Activated naive CD4-positive, alpha-beta T cell treated with Interleukin-2 at 50 U/mL for 16 hours (primary cell): ENCODE measurements around the gene CD8B2.
"Not testable (repeated sequence)": the region's sequence is repeated elsewhere in the genome, so short reads cannot be mapped to it uniquely, and the experiment has no call there.

ENCODE experiments used
- DNase-seq: peaks from one replicate; pipeline ENCODE4 v3.0.0-alpha.2; 2020

The CD8B2 gene

DNA sequence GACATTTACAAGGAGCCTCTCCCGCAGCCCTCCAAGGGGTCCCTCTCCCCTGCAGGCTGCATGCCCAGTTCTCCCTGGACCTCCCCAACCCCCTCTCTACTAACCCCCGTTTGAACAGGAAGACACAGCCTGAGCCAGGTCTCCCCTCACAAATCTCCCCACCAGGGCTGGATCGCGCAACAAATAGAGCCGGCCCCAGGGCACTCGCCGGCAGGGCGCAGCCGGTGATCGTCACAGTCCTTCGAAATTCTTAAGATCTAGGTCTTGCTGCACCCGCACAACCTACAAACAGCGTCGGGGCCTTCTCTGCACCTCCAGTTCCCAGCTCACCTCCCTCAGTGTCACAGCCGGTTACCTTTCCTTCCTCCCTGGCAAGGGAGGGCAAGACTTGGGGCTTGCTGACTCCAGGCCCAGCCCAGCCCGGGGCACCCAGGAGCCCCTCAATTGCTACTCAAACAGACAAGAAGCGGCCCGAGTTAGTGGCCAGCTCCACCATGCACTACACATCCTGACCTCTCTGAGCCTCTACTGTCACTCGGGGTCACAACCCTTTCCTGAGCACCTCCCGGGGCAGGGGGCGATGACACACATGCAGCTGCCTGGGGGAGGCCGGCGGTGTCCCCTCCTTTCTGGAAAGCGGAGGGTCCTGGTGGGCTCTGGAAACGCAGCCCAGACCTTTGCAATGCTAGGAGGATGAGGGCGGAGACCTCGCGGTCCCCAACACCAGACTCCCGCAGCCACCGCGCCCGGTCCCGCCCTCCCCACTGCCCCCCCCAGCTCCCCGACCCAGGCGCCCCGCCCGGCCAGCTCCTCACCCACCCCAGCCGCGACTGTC is at the start of gene CD8B2:
Gene CD8B2, plus strand, starts transcription at position 814 of the 835 bp plus-strand sequence. CDS start 63 bp downstream, outside the sequence.
- DNase-seq = not testable (repeated sequence)

DNA sequence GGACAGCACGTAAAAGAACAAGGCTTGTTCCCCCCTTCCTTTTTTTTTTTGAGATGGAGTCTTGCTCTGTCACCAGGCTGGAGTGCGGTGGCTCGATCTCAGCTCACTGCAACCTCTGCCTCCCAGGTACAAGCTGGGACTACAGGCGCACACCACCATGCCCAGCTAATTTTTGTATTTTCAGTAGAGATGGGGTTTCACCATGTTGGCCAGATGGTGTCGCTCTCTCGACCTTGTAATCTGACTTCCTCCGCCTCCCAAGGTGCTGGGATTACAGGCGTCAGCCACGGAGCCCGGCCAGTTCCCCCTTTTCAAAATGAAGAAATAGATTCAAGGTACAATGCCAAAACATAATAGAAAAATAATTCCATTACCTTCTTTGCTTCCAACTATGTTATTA is 25.3 kb upstream of the CD8B2 start:
- DNase-seq = peak; percentile 20

DNA sequence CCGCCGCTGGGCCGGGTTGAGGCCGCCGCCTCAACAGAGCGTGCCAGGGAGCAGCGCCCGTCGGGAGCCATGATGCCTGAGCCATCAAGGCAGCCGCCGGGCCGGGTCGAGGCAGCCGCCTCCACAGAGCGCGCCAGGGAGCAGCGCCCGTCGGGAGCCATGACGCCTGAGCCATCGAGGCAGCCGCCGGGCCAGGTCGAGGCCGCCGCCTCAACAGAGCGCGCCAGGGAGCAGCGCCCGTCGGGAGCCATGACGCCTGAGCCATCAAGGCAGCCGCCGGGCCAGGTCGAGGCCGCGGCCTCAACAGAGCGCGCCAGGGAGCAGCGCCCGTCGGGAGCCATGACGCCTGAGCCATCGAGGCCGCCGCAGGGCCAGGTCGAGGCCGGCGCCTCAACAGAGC is 19.6 kb upstream of the CD8B2 start:
- DNase-seq = not testable (repeated sequence)

DNA sequence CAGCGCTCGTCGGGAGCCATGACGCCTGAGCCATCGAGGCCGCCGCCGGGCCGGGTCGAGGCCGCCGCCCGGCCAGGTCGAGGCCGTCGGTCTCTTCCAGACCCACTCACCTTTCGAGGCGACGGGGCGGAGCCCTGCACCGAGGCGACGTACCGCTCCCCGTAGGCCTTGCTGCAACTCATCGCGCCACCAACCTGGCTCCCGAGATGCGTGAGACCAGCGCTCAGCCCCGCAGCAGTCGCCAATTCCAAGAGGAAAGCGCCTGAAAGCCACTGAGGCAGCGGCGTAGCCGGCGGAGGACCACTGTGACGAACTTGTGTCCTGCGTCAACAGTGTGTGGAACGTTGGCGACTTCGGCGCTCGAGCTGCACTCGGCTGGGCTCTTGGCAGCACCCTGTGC is 19.1 kb upstream of the CD8B2 start, which contains the start of gene RGPD3:
Gene RGPD3, minus strand, starts transcription at position 307 of the 400 bp plus-strand sequence. Its CDS starts 125 bp downstream, at position 182.
- DNase-seq = not testable (repeated sequence)

DNA sequence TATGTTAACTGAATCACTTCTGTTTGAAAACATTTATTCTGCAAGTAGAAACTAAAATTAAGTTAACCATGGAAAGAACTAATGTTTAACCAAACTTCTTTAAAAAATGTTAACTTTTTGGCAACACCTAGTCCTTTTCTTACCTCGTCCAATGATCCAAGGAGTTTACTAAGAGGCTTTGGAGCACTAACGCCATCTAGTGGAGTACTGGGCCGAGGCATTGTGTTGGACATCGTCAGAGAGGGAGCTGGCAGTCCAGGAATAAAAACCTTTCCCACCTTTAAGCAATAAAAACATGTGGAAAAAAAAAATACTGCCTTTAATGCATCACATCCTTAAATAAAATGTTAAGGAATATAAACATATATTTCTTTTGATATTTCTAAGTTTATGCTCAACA is 16.5 kb upstream of the CD8B2 start:
- DNase-seq = peak; percentile 42

DNA sequence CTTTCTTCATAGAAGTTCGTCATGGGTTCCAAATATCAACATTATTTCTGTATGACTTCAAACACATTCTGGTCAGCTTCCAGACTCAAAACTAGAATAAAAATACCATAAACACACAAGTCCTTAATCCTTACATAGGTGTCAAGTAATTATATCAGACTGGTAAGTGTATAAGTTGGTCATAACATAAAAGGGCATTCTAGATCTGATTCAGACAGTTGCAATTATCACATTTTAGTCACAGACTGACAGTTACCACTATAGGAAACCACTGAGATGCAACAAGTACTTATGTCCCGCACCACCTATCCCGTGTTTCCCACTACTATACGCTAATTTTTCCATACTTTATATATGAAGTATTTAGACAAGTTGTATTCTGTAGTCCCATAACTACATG is 9.5 kb upstream of the CD8B2 start:
- DNase-seq = not testable (repeated sequence)

DNA sequence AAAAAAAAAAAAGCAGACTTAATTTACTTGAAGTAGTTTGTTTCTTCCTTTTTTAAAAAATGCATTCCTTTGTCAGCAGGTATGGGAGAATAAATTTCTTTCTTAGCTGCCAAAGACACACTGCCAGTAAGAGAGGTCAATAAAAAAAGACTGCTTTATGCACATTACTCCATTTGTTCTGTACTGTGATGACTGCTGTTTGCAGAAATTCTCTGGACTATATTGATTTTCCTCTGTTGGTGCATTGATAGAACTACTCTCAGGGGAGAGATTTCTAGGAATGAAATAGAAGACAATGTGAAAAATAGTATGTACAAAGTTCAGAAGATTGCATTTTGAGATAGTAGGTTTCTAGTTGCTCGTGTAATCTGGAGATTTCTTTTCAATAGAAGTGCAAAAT is 7.6 kb upstream of the CD8B2 start:
- not testable (repeated sequence) for DNase-seq

DNA sequence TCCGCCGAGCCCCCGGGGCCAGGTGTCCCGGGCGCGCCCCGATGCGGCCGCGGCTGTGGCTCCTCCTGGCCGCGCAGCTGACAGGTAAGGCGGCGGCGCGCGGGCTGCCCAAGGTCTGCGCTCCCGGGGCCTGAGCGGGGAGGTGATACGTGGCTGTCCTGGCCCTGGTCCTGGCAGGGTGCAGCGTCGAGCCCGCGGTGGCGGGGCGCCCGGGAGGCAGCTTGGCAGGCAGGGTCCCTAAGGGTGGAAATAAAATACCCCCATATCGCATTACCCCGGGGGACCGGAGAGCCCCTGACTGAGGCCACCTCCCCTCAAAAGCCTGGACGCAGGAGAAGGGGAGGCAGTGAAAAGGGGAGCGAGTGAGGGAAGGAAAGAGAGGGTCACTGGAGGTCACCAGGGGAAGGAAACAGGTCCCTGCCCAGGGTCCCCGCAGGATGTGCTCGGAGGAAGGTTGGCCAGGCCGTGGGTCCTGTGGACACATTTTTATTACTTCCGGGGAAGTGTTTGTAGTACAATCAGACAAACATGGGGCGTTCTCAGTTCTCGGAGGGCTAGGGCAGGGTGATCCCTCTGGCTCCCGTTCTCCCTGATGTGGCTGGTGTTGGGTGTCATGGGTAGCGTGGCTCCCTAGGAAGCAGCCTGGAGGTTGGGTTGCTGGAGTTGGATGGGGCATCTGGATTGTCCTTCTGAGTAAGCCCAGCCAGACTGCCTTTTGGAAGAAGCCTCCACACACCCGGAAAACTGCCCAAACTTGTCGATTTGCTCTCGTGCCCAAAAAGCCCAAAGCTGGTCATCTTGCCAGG is 425 bp downstream of the CD8B2 start:
- DNase-seq = not testable (repeated sequence)

DNA sequence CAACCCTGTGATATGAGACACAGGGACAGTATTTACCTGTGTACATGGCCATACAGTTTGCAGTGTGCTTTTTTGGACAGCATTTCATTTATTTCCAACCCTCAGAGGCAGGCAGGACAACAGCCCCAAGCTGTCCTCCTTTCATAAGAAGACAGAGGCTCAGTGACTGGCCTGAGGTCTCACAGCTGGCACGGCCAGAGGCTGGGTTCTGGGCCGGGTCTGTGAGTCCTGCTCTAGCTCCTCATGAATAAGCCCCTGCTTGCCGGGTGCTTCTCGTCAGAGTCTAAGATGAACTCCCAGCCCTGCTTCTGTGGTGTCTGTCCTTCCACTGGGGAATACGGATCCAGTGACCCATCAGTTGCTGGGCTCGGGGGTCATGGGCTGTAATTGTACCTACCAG is 2.5 kb downstream of the CD8B2 start:
- DNase-seq = not testable (repeated sequence)

DNA sequence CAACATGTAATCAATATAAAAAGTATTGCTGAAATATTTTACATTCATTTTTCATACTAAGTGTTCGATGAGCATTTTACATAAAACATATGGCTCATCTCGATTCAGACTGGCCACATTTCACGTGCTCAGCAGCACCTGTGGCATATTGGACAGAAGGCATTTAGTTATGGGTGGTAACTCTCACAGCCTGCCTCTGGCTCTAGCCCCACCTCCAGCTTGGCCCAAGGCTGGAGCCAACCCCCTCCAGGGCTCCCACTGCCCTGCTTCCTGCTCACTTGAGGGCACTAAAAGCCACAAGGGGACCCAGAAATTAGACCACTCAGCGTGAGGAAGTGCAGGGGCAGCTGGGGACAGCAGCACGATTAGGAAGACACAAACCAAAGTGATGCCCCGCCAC is 5.2 kb downstream of the CD8B2 start:
- not testable (repeated sequence) for DNase-seq

DNA sequence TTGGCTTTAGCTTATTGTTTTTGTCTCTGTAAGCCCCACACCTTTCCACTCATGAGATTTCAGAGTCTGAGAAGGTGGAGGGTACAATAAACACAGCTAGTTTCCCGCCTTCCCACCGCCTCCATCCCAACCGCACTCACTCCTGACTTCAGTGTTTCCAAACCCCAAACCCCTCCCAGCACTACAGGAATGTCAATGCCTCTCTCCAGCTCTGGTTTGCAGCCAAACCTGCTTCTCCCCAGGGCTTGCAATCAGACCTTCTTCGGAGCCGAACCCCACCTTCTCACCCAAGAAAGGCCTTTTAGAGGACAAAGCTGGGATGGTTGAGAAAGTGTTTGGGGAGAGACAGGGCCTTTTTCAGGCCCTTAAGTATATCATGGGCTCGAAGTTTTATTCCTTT is 5.7 kb downstream of the CD8B2 start:
- DNase-seq = not testable (repeated sequence)

DNA sequence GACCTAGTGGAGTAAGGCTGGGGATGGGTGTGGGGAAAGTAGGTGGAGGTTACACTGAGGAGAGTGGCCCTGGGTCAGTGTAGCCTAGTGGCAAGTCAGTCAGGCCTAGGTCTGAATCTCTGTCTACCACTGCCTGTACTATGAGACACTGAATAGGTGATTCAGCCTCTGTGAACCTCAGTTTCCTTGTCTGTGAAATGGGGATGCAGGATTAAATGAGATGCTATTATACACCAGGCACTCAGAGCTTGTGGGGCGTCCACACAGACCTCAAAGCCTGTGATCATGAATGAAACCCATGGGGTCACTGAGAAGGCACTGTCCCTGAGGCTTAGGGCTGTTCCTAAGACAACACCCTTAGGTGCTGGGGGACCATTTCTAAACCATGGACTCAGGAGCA is 11.4 kb downstream of the CD8B2 start:
- not testable (repeated sequence) for DNase-seq

DNA sequence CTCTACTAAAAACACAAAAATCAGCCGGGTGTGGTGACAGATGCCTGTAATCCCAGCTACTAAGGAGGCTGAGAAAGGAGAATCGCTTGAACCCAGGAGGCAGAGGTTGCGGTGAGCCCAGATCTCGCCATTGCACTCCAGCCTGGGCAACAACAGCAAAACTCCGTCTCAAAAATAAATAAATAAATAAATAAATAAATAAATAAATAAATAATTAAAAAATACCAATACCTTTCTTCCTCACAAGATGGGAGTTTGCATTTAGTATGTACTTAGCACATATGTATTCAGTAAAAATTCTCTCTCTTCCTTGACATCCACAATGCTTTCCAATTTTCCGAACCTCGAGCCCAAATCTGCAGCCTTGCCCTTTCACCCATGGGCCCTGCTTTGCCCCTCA is 13.2 kb downstream of the CD8B2 start:
- DNase-seq = not testable (repeated sequence)

DNA sequence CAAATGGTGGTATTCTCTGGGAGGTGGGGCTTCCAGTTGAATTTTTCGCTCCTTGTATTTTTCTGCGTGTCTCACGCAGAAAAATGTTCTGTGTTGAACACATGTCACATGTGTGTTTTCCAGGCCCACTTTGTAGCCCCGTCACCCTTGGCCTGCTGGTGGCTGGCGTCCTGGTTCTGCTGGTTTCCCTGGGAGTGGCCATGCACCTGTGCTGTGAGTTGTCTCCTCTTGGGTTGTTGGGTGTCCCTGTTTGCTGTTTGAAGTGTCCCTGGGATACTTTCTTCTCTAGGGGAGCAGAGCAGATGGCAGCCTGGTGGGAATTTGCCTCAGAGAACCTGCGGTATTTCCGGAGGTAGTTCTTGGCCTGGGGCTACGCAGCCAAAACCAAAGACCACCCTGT is 15.2 kb downstream of the CD8B2 start:
- DNase-seq = not testable (repeated sequence)

DNA sequence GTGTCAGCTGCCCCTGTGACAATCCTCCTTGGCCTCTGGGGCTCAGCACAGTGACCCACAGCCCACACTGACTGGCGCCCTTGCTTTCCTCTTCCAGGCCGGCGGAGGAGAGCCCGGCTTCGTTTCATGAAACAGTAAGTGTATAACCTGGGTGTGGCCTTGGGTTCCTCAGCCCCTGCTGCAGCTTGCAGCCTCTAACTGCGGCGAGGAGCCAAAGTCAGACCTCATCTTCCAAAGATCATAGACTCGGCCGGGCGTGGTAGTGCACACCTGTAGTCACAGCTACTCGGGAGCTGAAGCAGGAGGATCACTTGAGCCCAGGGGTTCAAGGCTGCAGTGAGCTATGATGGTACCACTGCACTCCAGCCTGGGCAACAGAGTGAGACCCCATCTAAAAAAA is 17.0 kb downstream of the CD8B2 start:
- not testable (repeated sequence) for DNase-seq

DNA sequence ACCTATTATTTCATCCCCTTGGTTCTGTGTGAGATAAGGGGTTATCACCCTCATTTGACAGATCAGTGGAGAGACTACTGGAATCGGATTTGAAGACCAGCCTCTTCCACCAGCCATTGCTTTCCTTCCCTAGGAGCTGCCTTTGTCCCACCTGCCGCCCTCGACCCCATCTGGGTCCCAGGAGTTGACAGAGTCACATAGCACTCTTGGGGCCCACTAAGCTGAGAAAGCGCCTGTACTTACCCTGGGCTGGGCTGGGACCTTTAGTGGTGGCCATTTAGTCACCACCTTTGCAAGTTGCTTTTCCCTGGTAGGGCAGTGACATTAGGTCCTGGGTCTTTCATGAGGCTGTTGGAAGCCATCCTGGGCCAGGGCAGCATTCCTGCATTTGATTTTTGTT is 17.6 kb downstream of the CD8B2 start:
- not testable (repeated sequence) for DNase-seq

DNA sequence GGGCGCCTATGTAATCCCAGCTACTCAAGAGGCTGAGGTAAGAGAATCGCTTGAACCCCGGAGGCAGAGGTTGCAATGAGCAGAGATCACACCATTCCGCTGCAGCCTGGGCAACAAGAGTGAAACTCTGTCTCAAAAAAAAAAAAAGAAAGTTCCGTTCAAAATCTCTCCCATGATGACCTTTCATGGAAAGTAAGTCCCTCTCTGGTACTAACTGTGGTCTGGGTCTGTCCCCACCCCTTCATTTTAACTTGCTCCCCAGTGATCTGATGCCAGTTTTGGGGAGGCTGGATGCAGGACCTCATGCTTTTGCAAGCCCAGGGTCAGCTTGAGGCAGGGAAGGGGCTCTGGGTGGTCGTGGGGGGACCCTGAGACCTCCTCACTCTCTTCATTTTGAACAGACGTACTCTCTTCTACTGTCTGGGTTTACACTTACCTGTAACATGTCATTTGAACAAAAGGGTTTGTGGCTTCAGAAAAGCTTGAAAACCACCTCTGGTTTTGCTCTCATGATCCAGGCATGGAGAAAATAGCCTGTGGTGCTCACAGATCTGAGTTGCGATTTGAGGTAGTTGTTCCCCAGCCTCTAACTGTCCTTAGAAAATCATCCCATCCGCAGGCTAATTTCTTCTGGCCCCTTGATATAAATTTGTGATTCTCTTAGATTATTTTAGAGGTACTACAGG is 19.0 kb downstream of the CD8B2 start:
- DNase-seq = not testable (repeated sequence)

DNA sequence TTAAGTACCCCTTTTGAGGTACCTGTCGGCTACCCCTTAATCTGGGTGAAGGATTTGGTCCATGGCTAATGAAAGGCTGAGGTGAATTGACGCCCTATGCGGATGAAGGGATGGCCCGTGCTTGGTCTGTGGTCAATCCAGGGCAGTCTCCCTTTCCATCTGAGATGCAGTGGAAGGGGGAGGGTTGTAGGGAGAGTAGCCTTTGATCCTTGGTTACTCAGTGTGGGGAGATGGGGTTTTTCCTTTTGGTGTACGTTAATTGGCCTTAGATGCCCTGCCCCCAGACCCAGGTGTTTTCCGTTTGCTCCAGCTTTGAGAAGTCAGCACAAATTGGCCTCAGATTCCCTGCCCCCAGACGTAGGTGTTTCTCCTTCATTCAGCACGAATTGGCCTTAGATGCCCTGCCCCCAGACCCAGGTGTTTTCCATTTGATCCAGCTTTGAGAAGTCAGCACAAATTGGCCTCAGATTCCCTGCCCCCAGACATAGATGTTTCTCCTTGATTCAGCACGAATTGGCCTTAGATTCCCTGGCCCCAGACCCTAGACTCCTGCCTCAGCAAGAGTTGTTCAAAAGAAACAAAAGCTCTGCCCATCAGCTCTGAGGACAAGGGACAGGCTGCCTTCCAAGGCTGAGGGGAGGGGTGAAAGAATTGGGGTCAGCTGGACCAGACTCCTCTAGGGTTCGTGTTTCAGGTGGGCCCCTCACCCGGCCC is 21.7 kb downstream of the CD8B2 start:
- DNase-seq = not testable (repeated sequence)

DNA sequence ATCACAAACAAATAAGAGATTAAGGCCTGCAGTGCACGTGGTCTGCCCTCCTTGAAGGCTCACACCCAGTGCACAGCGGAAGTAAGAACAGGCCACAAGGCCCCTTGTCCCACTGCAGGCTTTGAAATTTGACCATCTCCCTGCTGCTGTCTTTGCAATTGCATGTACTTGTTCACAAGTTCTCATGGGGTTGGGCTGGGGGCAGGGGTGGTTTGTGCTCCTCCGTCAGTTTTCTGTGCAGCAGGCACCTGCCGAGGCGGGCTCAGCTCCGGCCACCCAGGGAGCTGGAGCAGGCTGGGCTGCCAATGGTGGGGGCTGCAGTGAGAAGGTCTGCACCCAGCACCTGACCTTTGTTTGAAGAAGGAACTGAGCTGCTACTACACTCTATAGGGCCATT is 22.2 kb downstream of the CD8B2 start:
- DNase-seq = not testable (repeated sequence)

DNA sequence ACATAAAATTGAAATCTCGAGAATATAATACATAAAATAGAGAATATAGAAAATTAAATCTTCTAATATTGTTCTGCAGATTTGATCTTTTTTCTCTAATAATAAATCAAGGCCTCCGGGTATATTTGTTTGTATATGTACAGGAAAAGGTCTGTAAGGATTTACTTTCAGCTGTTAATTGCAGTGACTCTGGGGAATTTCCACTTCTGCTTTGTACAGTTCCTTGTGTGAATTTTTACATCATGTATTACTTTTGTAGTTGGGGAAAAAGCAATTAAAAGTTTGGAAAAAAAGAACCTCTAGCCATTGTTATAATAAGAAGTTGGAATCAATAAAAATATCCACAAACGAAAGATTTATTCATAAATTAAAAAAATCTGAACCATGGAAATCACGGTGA is 23.6 kb downstream of the CD8B2 start:
- DNase-seq = not testable (repeated sequence)

DNA sequence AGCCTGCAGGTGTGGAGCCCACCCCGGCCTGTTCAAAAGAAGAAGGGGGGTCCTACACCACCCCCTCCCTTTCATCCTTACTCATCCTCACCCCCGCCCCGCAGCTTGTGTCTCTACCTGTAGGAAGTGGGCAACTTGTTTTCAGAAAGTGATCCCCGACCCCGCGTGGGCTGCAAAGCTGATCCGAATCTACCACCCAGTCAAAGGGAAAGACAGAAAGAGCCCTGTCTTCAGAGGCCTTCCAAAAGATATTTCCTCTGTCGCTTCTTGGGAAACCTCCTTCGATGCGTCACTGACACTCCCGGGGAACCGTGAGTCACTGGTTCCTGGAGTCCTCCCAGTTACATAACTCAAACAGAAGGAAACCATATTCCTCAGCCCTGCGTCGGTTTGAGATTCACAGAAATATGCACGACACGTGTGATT is 24.3 kb downstream of the CD8B2 start:
- peak; percentile 47 for DNase-seq

DNA sequence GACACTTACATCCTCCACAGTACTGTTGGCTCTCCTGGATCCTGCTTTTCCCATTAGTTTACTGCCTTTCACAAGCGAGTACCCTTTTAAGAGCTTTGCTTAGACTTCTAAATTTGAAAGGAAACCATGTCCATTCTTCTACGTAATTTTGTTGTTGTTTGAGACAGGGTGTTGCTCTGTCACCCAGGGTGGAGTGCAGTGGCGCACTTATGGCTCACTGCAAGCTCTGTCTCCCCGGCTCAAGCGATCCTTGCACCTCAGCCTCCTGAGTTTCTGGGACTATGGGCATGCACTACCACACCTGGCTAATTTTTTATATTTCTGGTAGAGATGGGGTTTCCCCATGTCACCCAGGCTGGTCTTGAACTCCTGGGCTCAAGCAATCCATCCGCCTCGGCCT is 24.8 kb downstream of the CD8B2 start:
- DNase-seq = not testable (repeated sequence)
